Astrocyte of the hippocampus (primary cell): ENCODE data around the gene APOBEC3C.
"Not testable (repeated sequence)": the region's sequence is repeated elsewhere in the genome, so short reads cannot be mapped to it uniquely, and the experiment has no call there.

Source experiments
- DNase-seq: peaks from one replicate; pipeline ENCODE4 v3.0.0; 2011; ENCODE audit warnings: low read depth, low spot score

Gene APOBEC3C

GRCh38 chr22:39061290-39061689 is 47.2 kb downstream of the APOBEC3C start:
- not testable (repeated sequence) for DNase-seq

GRCh38 chr22:39061951-39062350 is 47.9 kb downstream of the APOBEC3C start:
- peak; percentile 53 for DNase-seq

GRCh38 chr22:39063904-39064303 is 49.8 kb downstream of the APOBEC3C start:
- DNase-seq = not testable (repeated sequence)

- not testable (repeated sequence) for DNase-seq
Measured at GRCh38 chr22:39066442-39067276, 52.6 kb downstream of the APOBEC3C start.

- no peak for DNase-seq
Measured at GRCh38 chr22:39068033-39068785, 54.2 kb downstream of the APOBEC3C start.
